ENCODE results near the gene SNTN. TPM values are rescaled to one million over a fixed set of nuclear protein-coding genes. Genes with fewer than 3 reads are reported as not detected.
"Not testable (repeated sequence)": the region's sequence is repeated elsewhere in the genome, so short reads cannot be mapped to it uniquely, and the experiment has no call there.

Gene SNTN
- not detected in 2 replicates for total RNA-seq (2014; rRNA removed; shearing (Covaris generic))

- no peak for DNase-seq (ENCODE audit: low spot score)
- in situ Hi-C loops (cut with HindIII; ENCODE audit: low sequenced_read_pairs) = no loop called here
Observed at GRCh38 chr3:63652066-63652725, at the start of gene SNTN. TSS of gene SNTN (plus strand) at chr3:63652675. CDS start at chr3:63652688, 13 bp downstream.

GRCh38 chr3:63607716-63608115, 44.8 kb upstream of the SNTN start:
- in situ Hi-C loops (cut with HindIII; ENCODE audit: low sequenced_read_pairs) = no loop called here
- DNase-seq (ENCODE audit: low spot score) = no peak

- DNase-seq (ENCODE audit: low spot score) = no peak
- in situ Hi-C loops (cut with HindIII; ENCODE audit: low sequenced_read_pairs) = no loop called here
Observed at GRCh38 chr3:63609408-63609807, 43.1 kb upstream of the SNTN start.

GRCh38 chr3:63609834-63610233, 42.6 kb upstream of the SNTN start:
- in situ Hi-C loops (cut with HindIII; ENCODE audit: low sequenced_read_pairs) = no loop called here
- no peak for DNase-seq (ENCODE audit: low spot score)

DNA sequence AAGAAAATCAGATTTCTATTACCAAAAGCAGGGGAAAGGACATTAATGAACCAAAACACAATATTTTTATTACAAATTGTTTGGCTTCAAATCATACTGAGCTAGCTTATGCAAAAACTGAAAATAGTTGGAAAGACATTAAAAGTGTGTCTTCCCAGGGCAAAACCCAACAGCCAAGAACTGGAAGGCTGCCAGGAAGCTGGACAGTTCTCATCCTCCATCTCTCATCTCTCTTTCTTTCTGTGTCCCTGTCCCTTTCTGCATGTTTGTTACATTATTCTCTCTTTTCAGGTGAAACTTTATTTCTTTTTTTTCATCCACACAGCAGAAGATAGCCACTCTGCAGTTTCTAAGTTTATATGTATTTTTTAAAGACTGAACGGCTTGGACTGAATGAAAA, 41.1 kb upstream of the SNTN start:
- in situ Hi-C loops (cut with HindIII; ENCODE audit: low sequenced_read_pairs) = no loop called here
- no peak for DNase-seq (ENCODE audit: low spot score)

GRCh38 chr3:63613561-63613960, 38.9 kb upstream of the SNTN start:
- DNase-seq (ENCODE audit: low spot score) = no peak
- in situ Hi-C loops (cut with HindIII; ENCODE audit: low sequenced_read_pairs) = no loop called here

DNA sequence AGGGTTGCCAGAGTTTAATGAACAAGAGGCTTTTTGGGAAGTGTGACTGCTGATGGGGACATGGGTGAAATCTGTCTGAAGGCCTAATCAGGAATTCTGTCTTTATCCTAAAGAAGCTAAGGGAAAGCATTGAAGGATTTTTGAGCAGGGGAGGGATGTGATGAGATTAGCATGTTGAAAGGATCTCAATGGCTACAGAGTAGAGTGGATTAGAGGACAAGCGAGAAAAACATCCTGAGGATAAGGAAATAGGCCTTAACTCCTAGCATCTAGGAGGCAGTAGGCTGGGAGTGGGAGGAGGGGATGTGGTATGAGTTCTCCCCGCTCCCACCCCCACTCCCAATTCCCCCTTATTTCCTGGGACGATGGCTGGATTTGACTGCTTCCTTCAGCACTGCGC, 35.1 kb upstream of the SNTN start:
- in situ Hi-C loops (cut with HindIII; ENCODE audit: low sequenced_read_pairs) = no loop called here

DNA sequence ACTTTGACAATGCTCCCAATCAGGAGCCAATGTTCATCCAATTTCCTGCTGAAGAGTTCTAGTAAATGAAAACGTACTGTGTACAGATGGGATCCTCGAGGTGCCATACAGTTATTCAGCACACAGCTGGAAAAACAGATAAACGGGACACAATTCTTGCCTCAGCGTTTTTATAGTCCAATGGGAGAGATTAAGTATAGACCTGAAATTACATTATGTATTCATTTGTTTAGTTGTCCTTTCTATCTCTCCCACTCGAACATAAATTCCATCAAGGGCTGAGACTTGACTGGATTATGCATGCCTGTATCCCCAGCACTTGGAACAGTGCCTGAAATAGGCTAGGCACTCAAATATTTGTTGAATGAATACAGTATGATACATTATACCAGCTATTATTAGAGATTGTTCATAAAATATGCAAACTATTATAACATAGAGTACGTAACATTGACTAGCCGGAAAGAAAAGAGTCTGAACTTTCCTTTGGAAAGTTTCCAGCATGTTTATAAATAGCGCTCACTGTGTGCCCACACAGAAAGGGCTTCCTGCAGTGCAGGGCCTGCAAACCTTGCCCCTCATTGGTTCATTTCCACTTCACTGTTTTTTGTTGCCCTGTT, 27.4 kb upstream of the SNTN start:
- in situ Hi-C loops (cut with HindIII; ENCODE audit: low sequenced_read_pairs) = no loop called here
- peak; percentile 40 for DNase-seq (ENCODE audit: low spot score)

More for the DNA sequence above, 35.1 kb upstream of the SNTN start:
- DNase-seq (ENCODE audit: low spot score) = no peak

- in situ Hi-C loops (cut with HindIII; ENCODE audit: low sequenced_read_pairs) = no loop called here
- no peak for DNase-seq (ENCODE audit: low spot score)
Observed at GRCh38 chr3:63631670-63632069, 20.8 kb upstream of the SNTN start.

DNA sequence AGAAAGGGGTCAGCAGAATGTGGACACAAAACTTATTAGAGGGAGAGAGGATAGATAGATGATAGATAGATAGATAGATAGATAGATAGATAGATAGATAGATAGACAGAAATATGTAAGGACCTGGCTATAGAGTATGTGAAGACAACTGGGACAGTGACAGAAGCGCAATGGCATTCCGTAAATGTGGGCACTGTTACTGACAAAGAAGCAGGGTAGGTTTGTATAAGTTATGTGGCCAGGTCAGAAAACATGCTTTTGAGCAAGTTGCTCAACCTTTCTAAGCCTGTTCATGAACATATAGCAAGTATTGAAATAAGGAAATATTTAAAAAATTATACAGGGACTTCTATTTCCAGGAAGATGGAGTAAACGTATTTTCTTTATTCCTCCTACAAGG, 17.3 kb upstream of the SNTN start:
- in situ Hi-C loops (cut with HindIII; ENCODE audit: low sequenced_read_pairs) = no loop called here
- DNase-seq (ENCODE audit: low spot score) = no peak

- DNase-seq (ENCODE audit: low spot score) = no peak
- in situ Hi-C loops (cut with HindIII; ENCODE audit: low sequenced_read_pairs) = no loop called here
Observed at GRCh38 chr3:63639806-63640205, 12.7 kb upstream of the SNTN start.

GRCh38 chr3:63642488-63642887, 10.0 kb upstream of the SNTN start:
- in situ Hi-C loops (cut with HindIII; ENCODE audit: low sequenced_read_pairs) = no loop called here
- DNase-seq (ENCODE audit: low spot score) = no peak

DNA sequence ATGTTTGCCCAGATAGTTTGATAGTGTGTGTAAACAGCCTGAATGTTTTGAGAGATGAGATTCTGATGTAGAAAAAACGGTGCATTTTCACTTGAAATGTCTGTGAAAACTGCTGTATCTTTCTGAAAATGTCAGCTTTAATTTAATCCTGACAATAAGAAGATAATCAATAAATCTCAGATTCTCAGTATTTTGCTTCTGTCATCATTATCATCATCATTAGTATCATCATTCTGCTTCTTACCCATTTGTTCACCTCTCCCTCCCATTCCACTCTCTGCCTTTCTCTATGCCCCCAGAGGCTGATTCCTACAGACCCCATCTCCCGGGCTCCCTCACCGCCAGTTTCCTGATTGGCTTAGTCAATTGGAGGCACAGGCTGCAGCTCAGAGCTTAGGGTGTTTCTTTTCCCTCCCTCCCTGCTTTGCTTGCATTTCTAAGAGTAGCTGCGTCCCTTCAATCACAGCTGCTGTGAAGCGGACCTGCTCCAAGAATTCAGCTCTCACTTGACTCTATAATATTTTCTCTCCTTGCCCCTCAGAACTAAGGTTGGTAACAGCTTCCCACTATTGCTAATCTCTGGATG, 8.2 kb upstream of the SNTN start:
- no peak for DNase-seq (ENCODE audit: low spot score)
- in situ Hi-C loops (cut with HindIII; ENCODE audit: low sequenced_read_pairs) = no loop called here

DNA sequence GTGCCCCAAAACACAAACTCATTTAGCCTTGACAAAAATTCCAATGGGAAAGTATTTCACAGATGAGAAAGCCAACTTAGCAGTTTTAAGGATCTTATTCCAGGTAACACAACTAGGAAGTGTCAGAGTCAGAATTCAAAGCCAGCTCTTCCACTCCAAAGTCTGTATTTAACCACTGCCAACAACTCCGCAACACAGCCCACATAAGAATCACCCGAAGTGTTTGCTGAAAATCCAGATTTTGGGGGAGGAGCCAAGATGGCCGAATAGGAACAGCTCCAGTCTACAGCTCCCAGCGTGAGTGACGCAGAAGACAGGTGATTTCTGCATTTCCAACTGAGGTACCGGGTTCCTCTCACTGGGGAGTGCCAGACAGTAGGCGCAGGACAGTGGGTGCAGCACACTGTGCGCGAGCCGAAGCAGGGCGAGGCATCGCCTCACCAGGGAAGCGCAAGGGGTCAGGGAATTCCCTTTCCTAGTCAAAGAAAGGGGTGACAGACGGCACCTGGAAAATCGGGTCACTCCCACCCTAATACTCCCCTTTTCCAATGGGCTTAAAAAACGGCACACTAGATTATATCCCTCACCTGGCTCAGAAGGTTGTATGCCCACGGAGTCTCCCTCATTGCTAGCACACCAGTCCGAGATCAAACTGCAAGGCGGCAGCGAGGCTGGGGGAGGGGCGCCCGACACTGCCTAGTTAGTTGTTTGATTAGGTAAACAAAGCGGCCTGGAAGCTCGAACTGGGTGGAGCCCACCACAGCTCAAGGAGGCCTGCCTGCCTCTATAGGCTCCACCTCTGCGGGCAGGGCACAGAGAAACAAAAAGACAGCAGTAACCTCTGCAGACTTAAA, 7.3 kb upstream of the SNTN start:
- DNase-seq (ENCODE audit: low spot score); in situ Hi-C loops (cut with HindIII; ENCODE audit: low sequenced_read_pairs): not testable (repeated sequence)

- in situ Hi-C loops (cut with HindIII; ENCODE audit: low sequenced_read_pairs) = no loop called here
- no peak for DNase-seq (ENCODE audit: low spot score)
Observed at GRCh38 chr3:63654211-63654610, 1.7 kb downstream of the SNTN start.

DNA sequence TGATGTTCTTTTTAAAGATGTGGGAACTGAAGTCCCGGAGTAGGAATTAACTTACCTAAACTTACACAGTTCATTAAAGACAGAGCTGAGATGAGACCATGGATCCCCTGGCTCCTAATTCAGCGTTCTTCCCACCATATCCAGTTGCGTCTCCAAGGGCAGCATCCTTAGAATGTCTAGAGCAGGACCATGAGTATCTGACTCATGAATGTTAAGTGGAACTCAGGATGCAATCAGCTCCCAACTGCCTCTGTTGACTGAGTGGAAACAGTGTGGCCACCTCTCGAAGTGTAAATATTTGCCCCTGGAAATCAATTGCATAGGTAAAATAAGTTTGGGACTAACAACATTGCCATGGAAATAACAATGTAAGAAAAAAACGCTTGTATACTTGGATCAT, 2.5 kb downstream of the SNTN start:
- DNase-seq (ENCODE audit: low spot score) = no peak
- in situ Hi-C loops (cut with HindIII; ENCODE audit: low sequenced_read_pairs) = no loop called here

DNA sequence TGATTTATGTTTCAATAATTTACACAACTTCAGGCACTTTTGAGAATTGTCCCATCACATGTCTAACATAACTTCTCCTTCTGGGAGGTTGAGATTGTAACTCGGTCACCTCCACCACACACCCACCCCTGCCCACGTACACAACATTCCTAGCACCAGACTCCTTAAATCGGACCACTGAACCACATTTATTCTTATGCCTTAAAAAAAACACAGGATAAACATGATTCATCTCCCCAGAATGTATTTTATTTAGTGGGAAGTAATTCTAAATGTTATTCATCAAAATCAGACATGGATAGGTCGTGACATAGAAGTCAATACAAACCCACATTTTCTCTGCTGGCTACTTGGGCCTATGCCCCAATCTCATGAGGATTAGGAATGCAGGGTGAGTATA, 3.0 kb downstream of the SNTN start:
- in situ Hi-C loops (cut with HindIII; ENCODE audit: low sequenced_read_pairs) = no loop called here

GRCh38 chr3:63656786-63657185, 4.3 kb downstream of the SNTN start:
- DNase-seq (ENCODE audit: low spot score) = no peak
- in situ Hi-C loops (cut with HindIII; ENCODE audit: low sequenced_read_pairs) = no loop called here

More for the DNA sequence above, 3.0 kb downstream of the SNTN start:
- DNase-seq (ENCODE audit: low spot score) = no peak

DNA sequence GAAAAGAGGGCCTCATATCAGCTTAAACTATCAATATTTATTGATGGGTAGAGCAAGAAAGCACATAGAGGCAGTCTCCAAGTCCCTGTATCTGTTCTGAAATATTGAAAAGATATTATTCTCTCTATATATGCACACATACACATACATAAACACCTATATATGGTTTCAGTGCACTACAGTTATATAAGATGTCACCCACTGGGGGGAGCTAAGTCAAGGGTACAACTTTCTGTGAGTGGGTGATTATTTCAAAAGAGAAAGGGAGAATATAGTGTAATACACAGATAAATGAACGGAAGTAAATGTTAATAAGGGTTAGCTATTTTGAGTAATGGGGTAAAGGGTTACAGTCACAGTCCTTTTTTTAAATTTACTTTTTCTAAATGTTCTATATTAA, 8.8 kb downstream of the SNTN start:
- in situ Hi-C loops (cut with HindIII; ENCODE audit: low sequenced_read_pairs) = no loop called here
- DNase-seq (ENCODE audit: low spot score) = no peak

GRCh38 chr3:63662011-63662410, 9.5 kb downstream of the SNTN start:
- in situ Hi-C loops (cut with HindIII; ENCODE audit: low sequenced_read_pairs) = no loop called here
- no peak for DNase-seq (ENCODE audit: low spot score)
